ENCODE measurements around the gene TAF4B.

DNA sequence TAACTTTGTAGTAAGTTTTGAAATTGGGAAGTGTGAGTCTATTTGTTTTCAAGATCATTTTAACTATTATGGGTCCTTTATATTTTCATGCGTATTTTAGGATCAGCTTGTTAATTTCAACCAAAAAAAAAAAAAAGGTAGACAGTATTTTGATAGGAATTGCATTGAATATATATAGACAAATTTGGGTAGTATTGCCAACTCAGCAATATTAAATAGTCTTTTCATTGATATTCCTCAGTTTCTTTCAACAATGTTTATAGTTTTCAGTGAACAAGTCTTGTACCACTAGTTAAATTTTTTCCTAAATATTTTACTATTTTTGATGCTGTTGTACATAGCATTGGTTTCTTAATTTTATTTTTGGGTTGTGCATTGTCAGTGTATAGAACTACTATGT, 149.9 kb downstream of the TAF4B start:
- TF ChIP-seq, protein P1, sequence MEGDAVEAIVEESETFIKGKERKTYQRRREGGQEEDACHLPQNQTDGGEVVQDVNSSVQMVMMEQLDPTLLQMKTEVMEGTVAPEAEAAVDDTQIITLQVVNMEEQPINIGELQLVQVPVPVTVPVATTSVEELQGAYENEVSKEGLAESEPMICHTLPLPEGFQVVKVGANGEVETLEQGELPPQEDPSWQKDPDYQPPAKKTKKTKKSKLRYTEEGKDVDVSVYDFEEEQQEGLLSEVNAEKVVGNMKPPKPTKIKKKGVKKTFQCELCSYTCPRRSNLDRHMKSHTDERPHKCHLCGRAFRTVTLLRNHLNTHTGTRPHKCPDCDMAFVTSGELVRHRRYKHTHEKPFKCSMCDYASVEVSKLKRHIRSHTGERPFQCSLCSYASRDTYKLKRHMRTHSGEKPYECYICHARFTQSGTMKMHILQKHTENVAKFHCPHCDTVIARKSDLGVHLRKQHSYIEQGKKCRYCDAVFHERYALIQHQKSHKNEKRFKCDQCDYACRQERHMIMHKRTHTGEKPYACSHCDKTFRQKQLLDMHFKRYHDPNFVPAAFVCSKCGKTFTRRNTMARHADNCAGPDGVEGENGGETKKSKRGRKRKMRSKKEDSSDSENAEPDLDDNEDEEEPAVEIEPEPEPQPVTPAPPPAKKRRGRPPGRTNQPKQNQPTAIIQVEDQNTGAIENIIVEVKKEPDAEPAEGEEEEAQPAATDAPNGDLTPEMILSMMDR (IDR thresholded peaks at IDR 0.05), result no peak
- TF ChIP-seq POLR2A (IDR thresholded peaks at IDR 0.05), result no peak
